OCI-LY7 (cell line): Measurements from ENCODE around the gene NELFA. TPM values are rescaled to one million over a fixed set of nuclear protein-coding genes. Genes with fewer than 3 reads are reported as not detected.
A peak's percentile ranks its signal among the peaks of the same experiment; 100 is the strongest.

Experiments
- BruUV-seq: library from RNA; stranded (reverse); fragments of 400-500 nt; replicated peaks from 2 replicates; lab custom pipeline; 2021; lab: Mats Ljungman, UMichigan
- CTCF ChIA-PET: fragments of 300-600 bp; sonication (Branson Sonifier 250); formaldehyde crosslinking; loops from one replicate; lab custom pipeline; 2022; ENCODE audit warnings: antibody characterized with exemption; ENCODE audit not compliant: unreplicated experiment; lab: Charles Lee
- POLR2A ChIA-PET: fragments of 300-600 bp; sonication (Branson Sonifier 250); formaldehyde crosslinking; loops from one replicate; lab custom pipeline; 2022; ENCODE audit warnings: antibody characterized with exemption; lab: Charles Lee
- DNase-seq: peaks from one replicate; pipeline ENCODE4 v3.0.0-alpha.2; 2015; ENCODE audit warnings: low spot score
- H2AFZ ChIP-seq: fragments of 200-600 bp; sonication (generic), shearing (Covaris generic); 2 replicates; pipeline ENCODE4 v1.6.1; 2014; ENCODE audit warnings: mild to moderate bottlenecking, antibody characterized with exemption, low read length, moderate library complexity
- H3K27ac ChIP-seq: fragments of 200-600 bp; sonication (generic); 2 replicates; pipeline ENCODE4 v1.5.1; 2014; ENCODE audit warnings: mixed run types, low read depth, mild to moderate bottlenecking, moderate library complexity, low read length, inconsistent platforms; ENCODE audit not compliant: poor library complexity, severe bottlenecking
- H3K36me3 ChIP-seq: fragments of 200-600 bp; sonication (generic); 2 replicates; pipeline ENCODE4 v1.6.1; 2014; ENCODE audit warnings: mild to moderate bottlenecking, antibody characterized with exemption, low read length, moderate library complexity, mixed read lengths; ENCODE audit not compliant: insufficient read depth
- H3K4me1 ChIP-seq: fragments of 200-600 bp; sonication (generic); 2 replicates; pipeline ENCODE4 v1.5.1; 2014; ENCODE audit warnings: mild to moderate bottlenecking, low read length; ENCODE audit not compliant: insufficient read depth, poor library complexity, severe bottlenecking
- H3K4me2 ChIP-seq: fragments of 200-600 bp; sonication (generic); 2 replicates; pipeline ENCODE4 v1.6.1; 2014; ENCODE audit warnings: mild to moderate bottlenecking, low read length
- H3K4me3 ChIP-seq: fragments of 200-600 bp; sonication (generic); 2 replicates; pipeline ENCODE4 v1.5.1; 2014; ENCODE audit warnings: mild to moderate bottlenecking, low read depth, low read length; ENCODE audit not compliant: poor library complexity, severe bottlenecking
- H3K79me2 ChIP-seq: fragments of 200-600 bp; sonication (generic); 2 replicates; pipeline ENCODE4 v1.6.1; 2016; ENCODE audit warnings: low read depth, mild to moderate bottlenecking, low read length, moderate library complexity, mixed read lengths; ENCODE audit not compliant: insufficient read depth
- H3K9me2 ChIP-seq: fragments of 200-600 bp; sonication (generic); 2 replicates; pipeline ENCODE4 v1.6.1; 2016; ENCODE audit warnings: mild to moderate bottlenecking, low read length, mixed read lengths; ENCODE audit not compliant: insufficient read depth
- H3K9me3 ChIP-seq: fragments of 200-600 bp; sonication (generic); 2 replicates; pipeline ENCODE4 v1.6.1; 2014; ENCODE audit warnings: mild to moderate bottlenecking, mixed run types, low read length, mixed read lengths
- H4K20me1 ChIP-seq: fragments of 200-600 bp; sonication (generic); 2 replicates; pipeline ENCODE4 v1.6.1; 2014; ENCODE audit warnings: mild to moderate bottlenecking, antibody characterized with exemption, low read length, moderate library complexity, mixed read lengths; ENCODE audit not compliant: insufficient read depth
- EZH2phosphoT487 ChIP-seq: fragments of 200-600 bp; sonication (generic); IDR thresholded peaks from 2 replicates; pipeline ENCODE4 v1.6.1; 2018; ENCODE audit warnings: low read depth, borderline replicate concordance, mild to moderate bottlenecking, mixed run types, antibody characterized with exemption, low read length, moderate library complexity, mixed read lengths
- intact Hi-C: fragments of 100-400 bp; cut with micrococcal nuclease; formaldehyde crosslinking; loops from one replicate; pipeline ENCODE4 v1.10.0; 2022; ENCODE audit not compliant: unreplicated experiment
- total RNA-seq, 2 experiments: library from RNA; depleted of rRNA in 1 of 2; stranded (reverse); fragments of >200 nt in 1 of 2; shearing (Covaris generic) in 1 of 2; gene quantifications; 2 replicates each; pipeline ENCODE4 v1.2.3, GENCODE V29; 2014 to 2022
- TF ChIP-seq, protein P1 (sequence below): fragments of 200-600 bp; sonication (generic); conservative IDR thresholded peaks from 2 replicates; pipeline ENCODE4 v1.5.1; 2014; ENCODE audit warnings: mild to moderate bottlenecking, antibody characterized with exemption, low read length, moderate library complexity, mixed read lengths

Gene NELFA
- total RNA-seq, 2 experiments from 2014 or later = 45.5 to 45.7 TPM

- no peak overlapping the region for H3K4me2 ChIP-seq
- no peak overlapping the region for H2AFZ ChIP-seq
- H3K79me2 ChIP-seq = no peaks in the 10 kb centered on the region
- no peaks in the 10 kb centered on the region for H4K20me1 ChIP-seq
- intact Hi-C loops = no loop called here
- BruUV-seq = no TSS peak
- peaks cover 97% of the 10 kb centered on the region for H3K36me3 ChIP-seq
- H3K4me1 ChIP-seq = no peaks in the 10 kb centered on the region
- POLR2A ChIA-PET = interaction anchor here (0.5 kb wide), 1 partner anchor 92 kb away, joined by 3 read pairs; no protein-coding TSS in a partner anchor
- H3K9me3 ChIP-seq = no peaks in the 10 kb centered on the region
- DNase-seq = peak; percentile 16
- TF ChIP-seq, protein P1, sequence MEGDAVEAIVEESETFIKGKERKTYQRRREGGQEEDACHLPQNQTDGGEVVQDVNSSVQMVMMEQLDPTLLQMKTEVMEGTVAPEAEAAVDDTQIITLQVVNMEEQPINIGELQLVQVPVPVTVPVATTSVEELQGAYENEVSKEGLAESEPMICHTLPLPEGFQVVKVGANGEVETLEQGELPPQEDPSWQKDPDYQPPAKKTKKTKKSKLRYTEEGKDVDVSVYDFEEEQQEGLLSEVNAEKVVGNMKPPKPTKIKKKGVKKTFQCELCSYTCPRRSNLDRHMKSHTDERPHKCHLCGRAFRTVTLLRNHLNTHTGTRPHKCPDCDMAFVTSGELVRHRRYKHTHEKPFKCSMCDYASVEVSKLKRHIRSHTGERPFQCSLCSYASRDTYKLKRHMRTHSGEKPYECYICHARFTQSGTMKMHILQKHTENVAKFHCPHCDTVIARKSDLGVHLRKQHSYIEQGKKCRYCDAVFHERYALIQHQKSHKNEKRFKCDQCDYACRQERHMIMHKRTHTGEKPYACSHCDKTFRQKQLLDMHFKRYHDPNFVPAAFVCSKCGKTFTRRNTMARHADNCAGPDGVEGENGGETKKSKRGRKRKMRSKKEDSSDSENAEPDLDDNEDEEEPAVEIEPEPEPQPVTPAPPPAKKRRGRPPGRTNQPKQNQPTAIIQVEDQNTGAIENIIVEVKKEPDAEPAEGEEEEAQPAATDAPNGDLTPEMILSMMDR = no peak
- TF ChIP-seq EZH2phosphoT487 = no peak
- CTCF ChIA-PET = no interaction called here
- no peak overlapping the region for H3K4me3 ChIP-seq
- no peak overlapping the region for H3K27ac ChIP-seq
- H3K9me2 ChIP-seq = no peaks in the 10 kb centered on the region
Observed at GRCh38 chr4:1981251-1982058, 27.3 kb downstream of the NELFA start.

- CTCF ChIA-PET = no interaction called here
- POLR2A ChIA-PET = no interaction called here
- BruUV-seq = no TSS peak
- H2AFZ ChIP-seq = no peak overlapping the region
- no peak overlapping the region for H3K27ac ChIP-seq
- no peak for TF ChIP-seq EZH2phosphoT487
- TF ChIP-seq, protein P1 = no peak
- DNase-seq = no peak
- no peaks in the 10 kb centered on the region for H4K20me1 ChIP-seq
- H3K36me3 ChIP-seq = peaks cover 98% of the 10 kb centered on the region
- H3K79me2 ChIP-seq = no peaks in the 10 kb centered on the region
- intact Hi-C loops = no loop called here
- no peak overlapping the region for H3K4me3 ChIP-seq
- no peaks in the 10 kb centered on the region for H3K9me2 ChIP-seq
- no peak overlapping the region for H3K4me2 ChIP-seq
- no peaks in the 10 kb centered on the region for H3K4me1 ChIP-seq
- H3K9me3 ChIP-seq = no peaks in the 10 kb centered on the region
Observed at GRCh38 chr4:1980561-1981041, 28.2 kb downstream of the NELFA start.
